Ectodermal cell (in vitro differentiated cells): ENCODE results near the gene UBXN2A.

Experiments
- H3K27ac ChIP-seq: 2 replicates; pipeline ENCODE4 v1.7.0; 2013; ENCODE audit warnings: mild to moderate bottlenecking, low read depth, low read length; ENCODE audit not compliant: insufficient read depth, poor library complexity, severe bottlenecking
- H3K27me3 ChIP-seq: 2 replicates; pipeline ENCODE4 v1.7.0; 2013; ENCODE audit warnings: mild to moderate bottlenecking, low read length; ENCODE audit not compliant: insufficient read depth, control insufficient read depth, poor library complexity, severe bottlenecking
- H3K36me3 ChIP-seq: one replicate; pipeline ENCODE4 v1.7.0; 2013; ENCODE audit warnings: low read length; ENCODE audit not compliant: control insufficient read depth, insufficient read depth
- H3K4me1 ChIP-seq: one replicate; pipeline ENCODE4 v1.7.0; 2013; ENCODE audit warnings: low read length; ENCODE audit not compliant: control insufficient read depth, insufficient read depth
- H3K4me3 ChIP-seq: 2 replicates; pipeline ENCODE4 v1.7.0; 2013; ENCODE audit warnings: low read depth, low read length, control low read depth; ENCODE audit not compliant: insufficient read depth
- H3K9me3 ChIP-seq: 2 replicates; pipeline ENCODE4 v1.7.0; 2013; ENCODE audit warnings: mild to moderate bottlenecking, low read length, moderate library complexity; ENCODE audit not compliant: control insufficient read depth
- WGBS, 2 experiments: methylation state at CpG; one replicate each; pipeline ENCODE4 v1.1.7; 2013; ENCODE audit warnings: missing lambda C conversion rate in 2 of 2; 5-methylcytosine and 5-hydroxymethylcytosine counted together

Gene UBXN2A

DNA sequence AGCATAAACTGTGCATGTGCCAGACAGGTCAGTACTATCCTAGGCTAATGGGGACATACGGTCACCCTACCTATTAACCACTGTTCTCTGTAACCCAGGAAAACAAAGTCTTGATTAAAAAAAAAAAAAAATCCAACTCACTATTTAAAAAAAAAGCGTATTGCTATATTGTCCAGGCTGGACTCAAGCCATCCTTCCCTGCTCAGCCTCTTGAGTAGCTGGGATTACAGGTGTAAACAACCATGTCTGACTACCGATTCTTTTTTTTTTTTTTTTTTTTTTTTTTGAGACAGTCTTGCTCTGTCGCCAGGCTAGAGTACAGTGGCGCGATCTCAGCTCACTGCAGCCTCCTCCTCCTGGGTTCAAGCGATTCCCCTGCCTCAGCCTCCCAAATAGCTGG, 24.9 kb upstream of the UBXN2A start:
- WGBS, 2 experiments = 89 to 95% methylated on average over 7 of the region's 7 CpGs
- no peak overlapping the region for H3K27ac ChIP-seq
- no peaks in the 10 kb centered on the region for H3K36me3 ChIP-seq
- H3K27me3 ChIP-seq = no peaks in the 10 kb centered on the region
- no peak overlapping the region for H3K4me3 ChIP-seq
- H3K9me3 ChIP-seq = no peaks in the 10 kb centered on the region
- no peaks in the 10 kb centered on the region for H3K4me1 ChIP-seq

DNA sequence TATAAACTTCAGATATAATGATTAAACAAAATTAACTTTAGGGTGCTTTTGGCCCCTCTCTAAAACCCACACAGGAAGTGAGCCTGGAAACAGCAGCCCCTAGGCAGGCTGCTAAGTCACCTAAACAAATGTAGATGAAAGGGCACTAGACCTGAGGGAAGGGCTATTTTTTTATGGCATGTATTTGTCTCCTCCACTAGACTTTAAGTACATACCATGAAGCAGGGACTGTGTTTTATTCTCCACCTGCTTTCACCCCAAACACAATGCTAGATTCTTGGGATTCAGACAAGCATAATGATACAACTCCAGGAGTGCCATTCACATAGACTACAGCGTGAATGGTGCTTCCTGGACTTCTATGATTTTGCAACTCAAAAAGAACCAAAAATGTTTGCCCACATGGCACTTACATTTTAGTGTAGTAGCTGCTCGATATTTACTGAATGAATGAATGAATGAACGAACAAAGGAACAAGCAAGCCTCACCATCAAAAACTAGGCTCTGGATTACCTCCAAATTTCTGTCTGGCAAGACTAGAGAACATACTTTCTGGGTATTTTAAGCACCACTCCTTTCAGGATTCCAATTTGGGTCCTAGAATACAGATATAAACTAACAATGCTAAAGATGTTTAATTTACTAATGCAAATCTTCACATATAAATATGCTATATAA, 23.4 kb upstream of the UBXN2A start:
- WGBS, 2 experiments = 81 to 91% methylated on average over 3 of the region's 3 CpGs
- no peak overlapping the region for H3K4me3 ChIP-seq
- no peaks in the 10 kb centered on the region for H3K4me1 ChIP-seq
- H3K27me3 ChIP-seq = no peaks in the 10 kb centered on the region
- H3K27ac ChIP-seq = no peak overlapping the region
- H3K9me3 ChIP-seq = no peaks in the 10 kb centered on the region
- H3K36me3 ChIP-seq = no peaks in the 10 kb centered on the region

DNA sequence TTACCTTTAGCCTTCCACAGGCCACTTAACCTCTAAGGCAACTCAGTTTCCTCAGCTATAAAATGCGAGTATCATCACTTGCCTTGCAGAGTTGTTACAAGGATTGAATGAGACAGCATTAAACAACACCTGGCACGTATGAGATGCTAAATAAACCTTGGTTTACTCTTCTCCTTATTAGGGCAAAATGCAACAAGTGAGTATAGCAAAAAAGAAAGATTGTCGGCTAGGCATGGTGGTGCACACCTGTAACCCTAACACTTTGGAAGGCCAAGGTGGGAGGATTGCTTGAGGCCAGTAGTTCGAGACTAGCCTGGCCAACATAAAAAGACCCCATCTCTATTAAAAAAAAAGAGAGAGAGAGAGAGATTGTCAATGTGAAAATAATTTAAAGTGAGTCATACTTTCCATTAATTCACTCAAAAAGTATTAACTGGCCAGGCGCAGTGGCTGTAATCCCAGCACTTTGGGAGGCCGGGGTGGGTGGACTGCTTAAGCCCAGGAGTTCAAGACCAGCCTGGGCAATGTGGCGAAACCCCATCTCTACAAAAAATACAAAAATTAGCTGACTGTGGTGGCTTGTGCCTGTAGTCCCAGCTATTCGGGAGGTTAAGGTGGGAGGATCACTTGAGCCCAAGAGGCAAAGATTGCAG, 21.3 kb upstream of the UBXN2A start:
- no peaks in the 10 kb centered on the region for H3K9me3 ChIP-seq
- H3K4me1 ChIP-seq = no peaks in the 10 kb centered on the region
- no peak overlapping the region for H3K4me3 ChIP-seq
- no peak overlapping the region for H3K27ac ChIP-seq
- no peaks in the 10 kb centered on the region for H3K27me3 ChIP-seq
- H3K36me3 ChIP-seq = no peaks in the 10 kb centered on the region
- WGBS, 2 experiments = 90 to 95% methylated on average over 7 to 8 of the region's 8 CpGs

DNA sequence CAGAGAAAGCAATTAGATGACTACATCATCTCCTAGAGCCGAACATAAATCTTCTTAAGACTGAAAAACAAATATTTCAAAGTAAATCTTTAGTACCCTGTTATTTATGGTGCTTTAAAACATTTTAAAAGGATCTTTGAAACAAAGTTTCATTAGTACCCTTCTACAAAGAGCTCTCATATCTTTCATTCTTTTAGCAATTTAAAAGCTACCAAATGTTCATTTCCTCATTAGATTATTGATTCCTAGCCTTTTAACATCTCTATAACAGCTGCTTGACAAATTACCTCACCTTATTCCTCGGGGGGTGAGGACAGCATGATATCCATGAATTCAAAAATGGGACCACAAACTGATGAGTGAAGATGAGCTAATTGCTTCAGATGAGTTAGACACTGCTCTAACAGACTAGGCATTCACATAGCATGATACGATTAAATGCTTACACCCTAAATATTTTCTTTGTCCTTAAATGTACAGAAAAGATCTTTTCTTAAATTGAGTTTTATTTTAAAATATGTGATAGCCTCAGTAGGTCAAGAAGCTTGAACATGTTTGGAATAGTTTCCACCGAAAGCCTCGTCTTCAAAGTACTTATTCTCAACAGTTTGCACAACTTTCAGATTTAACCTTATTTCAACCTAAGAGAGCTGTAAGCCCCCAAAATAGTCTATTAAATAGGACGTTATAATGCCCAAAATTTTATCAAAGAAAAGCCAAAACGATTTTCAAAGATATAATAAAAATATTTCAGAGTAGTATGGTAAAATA, 15.5 kb upstream of the UBXN2A start:
- 72 to 73% methylated on average over 3 to 6 of the region's 7 CpGs for WGBS, 2 experiments
- peak overlapping the region; percentile 84 for H3K4me3 ChIP-seq
- no peaks in the 10 kb centered on the region for H3K36me3 ChIP-seq
- H3K4me1 ChIP-seq = peaks cover 7% of the 10 kb centered on the region
- no peaks in the 10 kb centered on the region for H3K9me3 ChIP-seq
- no peaks in the 10 kb centered on the region for H3K27me3 ChIP-seq
- H3K27ac ChIP-seq = no peak overlapping the region

DNA sequence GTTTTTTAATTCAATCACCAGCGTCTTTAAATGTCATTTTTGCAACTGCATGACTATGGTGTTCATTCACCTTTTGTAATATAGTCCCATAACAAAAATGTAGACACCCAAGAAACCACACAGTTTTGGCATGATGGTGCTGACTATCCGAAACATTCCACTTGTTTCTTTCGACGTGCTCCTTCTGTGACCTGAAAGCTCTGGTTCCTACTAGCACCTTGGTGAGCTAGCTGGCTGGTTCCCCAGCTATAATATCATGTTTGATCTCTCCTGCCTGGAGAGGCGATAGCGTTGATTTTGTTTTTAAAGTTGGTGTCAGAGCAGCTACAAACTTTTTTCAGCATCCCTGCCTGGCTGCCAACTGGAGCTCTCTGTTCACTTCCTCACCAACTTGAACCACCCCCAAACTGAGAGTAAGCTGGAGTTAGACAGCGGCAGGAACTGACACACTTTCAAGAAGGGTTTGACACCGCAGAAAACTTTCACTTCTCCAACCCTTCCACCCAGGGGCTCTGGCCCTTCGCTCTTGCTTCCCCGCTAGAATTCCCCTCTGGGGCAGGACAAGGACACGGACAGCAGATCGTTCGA, 14.5 kb upstream of the UBXN2A start:
- Histone ChIP-seq H3K4me3 (peak overlapping the region; percentile 84), H3K27ac (peak overlapping the region; percentile 64), H3K27me3 (no peaks in the 10 kb centered on the region), H3K36me3 (no peaks in the 10 kb centered on the region), H3K4me1 (peaks cover 7% of the 10 kb centered on the region), H3K9me3 (no peaks in the 10 kb centered on the region)
- WGBS, 2 experiments = 4 to 6% methylated on average over 13 of the region's 13 CpGs

DNA sequence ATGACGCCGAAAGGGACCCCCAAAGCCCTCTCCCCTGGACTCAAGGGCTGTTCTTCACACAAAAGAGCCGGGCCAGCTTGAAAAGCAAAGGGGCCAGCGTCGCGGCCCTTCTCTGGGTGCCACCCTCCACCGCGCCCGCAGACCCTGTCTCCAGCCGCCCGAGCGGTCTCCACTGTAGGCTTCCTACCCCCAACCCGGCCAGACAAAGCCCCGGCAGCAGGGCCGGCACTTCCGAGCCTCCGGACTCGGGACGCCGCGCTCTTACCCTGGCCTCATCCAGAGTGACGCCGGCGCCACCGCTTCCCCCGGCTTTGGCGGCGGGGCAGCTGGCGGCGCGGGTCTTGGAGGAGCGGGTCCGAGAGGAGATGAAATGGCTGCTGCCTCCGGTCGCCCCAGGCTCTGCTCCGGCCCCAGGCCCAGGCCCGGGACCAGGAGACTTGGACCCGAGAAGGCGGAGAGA, 13.9 kb upstream of the UBXN2A start:
- Histone ChIP-seq H3K4me3 (peak overlapping the region; percentile 84), H3K27ac (peak overlapping the region; percentile 78), H3K27me3 (no peaks in the 10 kb centered on the region), H3K36me3 (no peaks in the 10 kb centered on the region), H3K4me1 (peaks cover 7% of the 10 kb centered on the region), H3K9me3 (no peaks in the 10 kb centered on the region)
- 0% methylated on average over 39 of the region's 39 CpGs for WGBS, 2 experiments

DNA sequence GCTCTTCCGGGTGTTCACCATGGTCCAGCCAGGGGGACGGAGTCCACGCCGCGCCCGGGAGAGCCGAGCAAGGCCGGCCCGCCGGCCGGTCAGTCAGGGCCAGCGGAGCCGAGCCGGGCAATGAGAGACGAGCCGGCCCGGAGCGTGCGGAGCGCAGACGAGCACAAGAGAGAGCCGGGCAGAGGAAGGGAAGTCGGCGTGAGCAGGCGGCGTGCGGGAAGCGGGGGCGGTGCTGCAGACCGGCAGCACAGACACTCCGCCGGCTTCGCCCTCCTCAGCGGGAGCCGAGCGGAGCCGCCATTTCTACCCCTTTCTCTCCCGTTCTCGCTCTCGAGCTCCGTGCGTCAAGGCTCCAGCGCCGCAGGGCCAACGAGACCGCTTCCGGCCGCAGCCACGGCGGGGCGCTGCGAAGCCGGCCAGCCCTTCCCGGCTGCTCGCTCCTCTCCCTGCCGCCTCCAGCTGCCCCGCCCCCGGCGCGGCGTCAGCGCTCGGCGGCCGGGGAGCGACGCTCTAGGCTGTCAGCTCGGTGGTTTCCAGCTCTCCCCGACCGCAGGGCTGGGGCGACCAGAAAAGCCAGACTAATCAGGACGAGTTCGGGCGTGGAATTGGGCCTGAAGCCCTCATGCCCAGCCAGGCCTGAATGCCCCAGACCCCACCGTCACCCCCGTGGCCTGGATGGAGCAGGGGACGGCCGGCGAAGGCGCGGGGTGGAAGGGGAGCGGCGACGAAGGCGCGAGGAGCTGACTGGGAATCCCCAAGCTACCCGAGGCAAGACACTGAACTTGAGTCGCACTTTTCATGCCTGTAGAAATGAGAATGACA, 13.3 kb upstream of the UBXN2A start, which contains the start of gene ATAD2B:
Gene ATAD2B (minus strand): TSS at position 374 of the 822 bp plus-strand sequence. CDS start 353 bp downstream, at position 21.
- Histone ChIP-seq H3K4me1 (peaks cover 7% of the 10 kb centered on the region), H3K27ac (peak within 1 kb of the TSS; percentile 94), H3K36me3 (no peaks in the 10 kb centered on the region), H3K9me3 (no peaks in the 10 kb centered on the region), H3K4me3 (peak within 1 kb of the TSS; percentile 84), H3K27me3 (no peaks in the 10 kb centered on the region)
- WGBS, 2 experiments = 0% methylated on average over 88 of the region's 88 CpGs

DNA sequence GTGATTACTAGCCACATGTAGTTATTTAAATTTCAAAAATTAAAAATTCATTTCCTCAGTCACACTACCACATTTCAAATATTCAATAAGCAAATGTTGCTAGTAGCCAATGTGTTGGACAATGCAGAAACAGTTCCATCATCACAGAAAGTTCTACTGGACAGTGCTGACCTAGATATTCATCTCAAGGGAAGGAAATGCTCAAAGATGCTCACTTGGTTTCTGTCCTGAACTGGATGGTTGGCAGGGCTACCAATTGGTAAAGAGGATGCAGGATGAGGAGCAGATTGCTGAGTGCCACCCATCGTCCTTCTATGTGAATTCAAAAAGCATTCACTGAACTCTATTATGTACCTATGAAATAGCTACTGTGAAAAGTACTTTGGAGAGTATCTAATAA, 6.0 kb upstream of the UBXN2A start:
- WGBS, 2 experiments = 100% methylated on average over 1 of the region's 1 CpG; no CpG with 5 or more reads in 1 of the 2 experiments
- H3K27me3 ChIP-seq = peaks cover 5% of the 10 kb centered on the region
- no peak overlapping the region for H3K27ac ChIP-seq
- H3K4me3 ChIP-seq = no peak overlapping the region
- no peaks in the 10 kb centered on the region for H3K36me3 ChIP-seq
- H3K9me3 ChIP-seq = no peaks in the 10 kb centered on the region
- H3K4me1 ChIP-seq = no peaks in the 10 kb centered on the region

DNA sequence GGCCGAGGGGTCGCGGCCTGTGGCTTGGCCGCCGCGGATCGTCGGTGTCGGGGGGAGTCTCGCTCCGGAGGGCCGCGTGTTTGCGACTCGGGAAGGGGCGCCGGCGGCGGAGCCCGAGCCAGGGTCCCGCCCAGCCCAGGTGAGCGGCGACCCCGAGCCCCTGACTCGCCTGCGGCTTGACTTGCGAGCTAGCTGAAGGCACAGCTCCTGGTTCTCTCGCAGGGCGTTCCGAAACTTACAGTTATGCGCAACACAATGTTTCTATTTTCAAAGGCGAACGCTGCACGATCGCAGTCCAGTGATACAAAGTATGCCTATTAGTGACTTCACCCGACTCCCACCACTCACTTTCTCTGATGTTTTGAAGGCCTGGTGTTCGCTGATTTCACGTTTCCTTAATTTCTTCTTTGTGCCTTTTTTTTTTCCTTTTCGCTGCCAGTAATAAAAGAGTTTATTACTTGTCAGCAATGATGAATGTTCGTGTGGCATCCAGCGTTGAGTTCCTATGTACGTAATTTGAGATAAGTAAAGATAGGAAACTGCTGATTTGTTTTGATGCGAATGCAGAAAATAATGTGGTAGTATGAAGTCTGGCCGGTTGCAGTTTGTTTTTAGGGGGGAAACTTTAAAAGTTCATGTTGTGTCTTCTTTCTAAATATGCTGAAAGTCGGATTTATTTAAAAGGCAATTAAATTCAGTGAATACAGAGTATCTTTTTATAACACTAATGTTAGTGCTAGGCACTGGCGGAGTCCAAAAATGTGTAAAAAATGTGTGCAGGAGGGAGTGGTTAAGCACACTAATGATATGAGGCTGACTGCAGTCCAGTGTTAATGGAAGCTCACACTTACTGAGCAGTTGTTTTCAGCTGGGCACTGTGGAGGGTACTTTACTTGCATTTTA, 706 bp downstream of the UBXN2A start:
- WGBS, 2 experiments = 3% methylated on average over 46 of the region's 46 CpGs
- H3K27me3 ChIP-seq = peaks cover 5% of the 10 kb centered on the region
- H3K9me3 ChIP-seq = no peaks in the 10 kb centered on the region

More for the DNA sequence above, 706 bp downstream of the UBXN2A start:
- H3K27ac ChIP-seq = peak overlapping the region; percentile 65
- peaks cover 5% of the 10 kb centered on the region for H3K36me3 ChIP-seq
- peak overlapping the region; percentile 70 for H3K4me3 ChIP-seq
- H3K4me1 ChIP-seq = peaks cover 6% of the 10 kb centered on the region
